Measurements from ENCODE around the gene CHN1.

Gene CHN1

GRCh38 chr2:174781298-174781697, 223.9 kb downstream of the CHN1 start:
- no peak for DNase-seq

- DNase-seq, result no peak
These were observed 224.3 kb downstream of the CHN1 start for GRCh38 chr2:174780856-174781255.

GRCh38 chr2:174780191-174780840, 224.9 kb downstream of the CHN1 start:
- DNase-seq, result no peak

GRCh38 chr2:174779361-174779928, 225.7 kb downstream of the CHN1 start:
- peak; percentile 75 for DNase-seq

GRCh38 chr2:174778085-174778981, 226.8 kb downstream of the CHN1 start:
- DNase-seq, result peak; percentile 86

GRCh38 chr2:174777347-174778084, 227.7 kb downstream of the CHN1 start:
- DNase-seq, result peak; percentile 34

GRCh38 chr2:174776675-174777074, 228.5 kb downstream of the CHN1 start:
- DNase-seq, result no peak

GRCh38 chr2:174776223-174776622, 229.0 kb downstream of the CHN1 start:
- DNase-seq, result no peak

GRCh38 chr2:174775571-174775980, 229.6 kb downstream of the CHN1 start:
- DNase-seq, result peak; percentile 53

- DNase-seq, result no peak
These were observed 230.3 kb downstream of the CHN1 start for GRCh38 chr2:174774886-174775285.

- no peak for DNase-seq
These were observed 232.0 kb downstream of the CHN1 start for GRCh38 chr2:174773215-174773614.

- no peak for DNase-seq
These were observed 232.7 kb downstream of the CHN1 start for GRCh38 chr2:174772472-174772801.

GRCh38 chr2:174771631-174772471, 233.3 kb downstream of the CHN1 start:
- DNase-seq, result peak; percentile 79

- no peak for DNase-seq
These were observed 234.0 kb downstream of the CHN1 start for GRCh38 chr2:174771136-174771535.

- DNase-seq, result no peak
These were observed 236.6 kb downstream of the CHN1 start for GRCh38 chr2:174768557-174768956.

- no peak for DNase-seq
These were observed 238.9 kb downstream of the CHN1 start for GRCh38 chr2:174766271-174766670.

GRCh38 chr2:174765576-174765975, 239.6 kb downstream of the CHN1 start:
- no peak for DNase-seq

- DNase-seq, result peak; percentile 66
These were observed 240.6 kb downstream of the CHN1 start, which contains the start of gene CHRNA1 for GRCh38 chr2:174764280-174765255. TSS of gene CHRNA1 (minus strand) at chr2:174764472. CDS start at chr2:174764394, 78 bp downstream.

GRCh38 chr2:174763780-174764179, 241.4 kb downstream of the CHN1 start:
- DNase-seq, result no peak

- DNase-seq, result no peak
These were observed 242.7 kb downstream of the CHN1 start for GRCh38 chr2:174762464-174762863.

- DNase-seq, result peak; percentile 59
These were observed 243.3 kb downstream of the CHN1 start for GRCh38 chr2:174761837-174762236.
